GM21825 (cell line): Measurements from ENCODE around the gene CTAGE8.
"Not testable (repeated sequence)": the region's sequence is repeated elsewhere in the genome, so short reads cannot be mapped to it uniquely, and the experiment has no call there.

ENCODE experiments used
- ATAC-seq: cut with Tn5 transposase; IDR thresholded peaks from one replicate; pipeline ENCODE4 v1.9.1; 2021; ENCODE audit warnings: mild to moderate bottlenecking, moderate library complexity; ENCODE audit not compliant: unreplicated experiment

The CTAGE8 gene

DNA sequence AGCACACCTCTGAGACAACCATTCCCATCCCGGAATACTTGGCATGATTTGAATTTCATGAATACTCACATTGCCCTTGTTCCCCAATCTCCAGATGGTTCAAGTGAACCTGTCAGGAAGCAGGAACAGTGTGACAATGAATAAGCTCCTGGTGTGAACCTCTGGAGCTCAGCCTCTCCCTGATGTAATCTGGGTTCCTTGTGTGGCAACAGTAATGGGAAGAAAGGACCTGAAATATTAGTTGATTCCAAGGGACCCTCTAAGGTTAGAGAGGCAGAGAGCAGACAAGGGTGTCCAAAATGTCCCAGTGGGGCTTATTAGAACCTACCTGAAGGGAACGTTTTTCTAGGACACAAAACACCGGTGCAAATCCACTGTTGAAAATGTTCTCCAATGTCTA is 13.0 kb downstream of the CTAGE8 start:
- ATAC-seq, result no peak

DNA sequence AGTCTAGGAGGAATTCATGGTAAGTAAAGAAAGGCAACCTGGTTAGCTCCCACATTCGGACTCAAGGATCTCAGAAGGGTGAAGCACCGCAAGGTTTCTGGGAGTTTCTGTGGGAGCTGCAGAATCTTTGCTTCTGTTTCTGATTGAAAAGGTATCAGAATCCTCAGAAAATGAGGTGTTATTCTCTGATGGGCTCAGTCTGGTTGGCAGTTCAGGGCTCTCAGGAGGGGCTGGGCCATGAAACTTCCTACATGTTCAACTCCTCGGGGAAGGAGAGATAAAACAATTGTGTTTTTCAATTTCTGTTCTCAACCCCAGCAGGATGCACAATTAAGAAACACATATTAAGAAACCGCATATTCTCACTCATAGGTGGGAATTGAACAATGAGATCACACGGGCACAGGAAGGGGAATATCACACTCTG is 13.6 kb downstream of the CTAGE8 start:
- no peak for ATAC-seq

- ATAC-seq, result not testable (repeated sequence)
Observed at GRCh38 chr7:144252307-144252706, 16.8 kb downstream of the CTAGE8 start.

DNA sequence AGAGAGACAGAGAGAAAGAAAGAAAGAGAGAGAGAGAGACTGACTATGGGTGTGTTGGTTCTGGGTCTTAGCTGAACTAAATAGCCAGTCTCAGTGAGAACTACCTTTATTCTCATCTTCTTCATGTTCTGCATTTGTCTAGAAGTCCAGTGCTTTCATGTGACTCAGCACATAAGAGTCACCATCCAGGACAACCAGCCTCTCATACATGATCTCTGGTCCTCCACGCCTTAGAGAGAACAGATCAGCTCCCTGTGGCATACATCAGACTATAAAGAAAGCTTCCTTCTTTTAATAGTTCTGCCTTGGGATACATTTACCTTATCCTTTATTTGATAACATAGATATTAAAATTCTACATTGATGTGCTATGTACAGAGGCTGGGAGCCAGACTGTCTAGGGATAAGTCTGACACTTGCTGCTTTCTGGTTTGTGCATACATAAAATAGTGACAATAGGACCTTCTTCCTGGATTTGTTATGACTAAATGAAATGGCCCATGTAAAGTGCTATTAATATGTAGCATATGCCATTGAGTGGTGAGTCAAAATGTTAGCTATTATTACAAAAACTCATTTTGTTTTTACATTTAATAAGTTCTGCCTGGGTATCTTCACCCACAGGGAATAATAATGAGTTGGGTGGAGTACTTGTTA is 21.3 kb downstream of the CTAGE8 start:
- not testable (repeated sequence) for ATAC-seq

DNA sequence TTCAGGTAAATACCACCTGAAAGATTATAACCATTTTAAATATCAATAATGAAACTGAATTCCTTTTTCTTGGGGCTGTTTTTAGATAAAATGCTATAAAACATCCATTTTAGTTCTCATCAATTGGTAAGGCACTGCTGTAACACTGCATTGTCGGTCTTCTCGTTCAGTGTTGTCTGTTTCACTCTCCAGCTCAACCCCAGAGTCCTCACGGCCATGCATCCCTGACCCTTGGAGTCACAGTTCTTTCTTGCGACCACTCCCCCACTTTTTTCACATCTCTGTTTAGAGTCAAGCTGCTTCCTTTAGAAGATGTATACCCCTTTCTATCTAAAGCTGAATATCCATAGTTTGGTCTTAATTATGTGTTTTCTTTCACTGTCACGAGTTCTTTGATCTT is 22.1 kb downstream of the CTAGE8 start:
- ATAC-seq, result not testable (repeated sequence)

DNA sequence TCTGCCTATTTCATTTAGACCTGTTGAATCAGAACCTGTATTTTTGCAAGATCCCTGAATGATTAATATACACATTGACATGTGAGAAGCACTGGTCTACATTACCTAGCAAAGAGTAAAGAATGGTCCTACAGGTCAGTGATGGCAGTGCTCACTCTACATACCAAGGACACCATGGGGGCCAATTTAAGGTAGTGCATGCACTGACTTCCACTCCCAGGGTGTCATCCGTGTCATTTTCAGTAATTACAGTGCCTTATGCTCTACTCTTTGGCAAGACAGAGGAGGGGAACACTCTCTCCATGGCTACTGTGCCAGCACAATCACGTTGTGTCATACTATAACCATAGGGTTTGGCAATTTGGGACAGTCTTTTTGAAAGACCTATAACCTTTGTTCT is 23.7 kb downstream of the CTAGE8 start:
- ATAC-seq, result not testable (repeated sequence)

GRCh38 chr7:144239365-144239764 is 29.7 kb downstream of the CTAGE8 start, which contains the start of gene OR2A42:
Gene OR2A42 (minus strand): TSS chr7:144239605. CDS start chr7:144232843, 6,762 bp downstream.
- ATAC-seq, result not testable (repeated sequence)

GRCh38 chr7:144238530-144239082 is 30.5 kb downstream of the CTAGE8 start:
- not testable (repeated sequence) for ATAC-seq

DNA sequence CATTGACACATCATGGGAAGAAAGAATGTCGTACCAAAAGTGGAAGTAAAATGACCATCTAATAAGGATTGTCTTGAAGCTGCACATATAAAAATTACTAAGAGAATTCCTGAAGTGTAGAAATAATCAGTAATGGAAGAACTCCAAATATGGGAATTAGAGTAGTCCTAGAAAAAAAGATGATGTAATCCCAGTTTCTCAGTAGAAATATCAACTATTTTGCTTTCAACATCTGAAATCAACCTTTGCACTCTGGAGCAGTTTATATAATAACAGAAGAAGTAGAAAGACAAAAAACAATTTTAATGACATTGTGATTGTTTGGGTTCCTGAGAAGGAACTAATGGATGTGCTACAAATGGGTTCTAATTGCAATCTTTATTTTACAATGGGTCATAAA is 36.0 kb downstream of the CTAGE8 start:
- not testable (repeated sequence) for ATAC-seq

DNA sequence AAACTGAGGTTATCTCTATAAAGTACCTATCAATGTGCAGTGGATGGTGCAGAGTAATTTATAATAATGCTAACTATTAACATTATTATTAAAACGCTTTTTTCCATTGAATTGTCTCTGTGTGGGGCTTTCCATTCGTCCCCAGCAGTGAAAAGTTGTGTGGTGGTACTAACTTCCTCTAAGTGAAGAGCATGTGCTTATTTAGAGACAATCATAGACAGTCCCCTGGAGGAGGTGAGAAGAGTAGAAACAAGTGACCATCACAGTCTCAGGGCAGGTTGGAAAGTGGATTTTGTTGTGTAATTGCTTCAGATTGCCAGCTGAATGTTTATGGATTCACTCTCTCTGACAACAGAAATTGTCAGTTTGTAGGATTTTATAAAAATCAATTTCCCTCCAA is 38.1 kb downstream of the CTAGE8 start:
- ATAC-seq, result not testable (repeated sequence)

DNA sequence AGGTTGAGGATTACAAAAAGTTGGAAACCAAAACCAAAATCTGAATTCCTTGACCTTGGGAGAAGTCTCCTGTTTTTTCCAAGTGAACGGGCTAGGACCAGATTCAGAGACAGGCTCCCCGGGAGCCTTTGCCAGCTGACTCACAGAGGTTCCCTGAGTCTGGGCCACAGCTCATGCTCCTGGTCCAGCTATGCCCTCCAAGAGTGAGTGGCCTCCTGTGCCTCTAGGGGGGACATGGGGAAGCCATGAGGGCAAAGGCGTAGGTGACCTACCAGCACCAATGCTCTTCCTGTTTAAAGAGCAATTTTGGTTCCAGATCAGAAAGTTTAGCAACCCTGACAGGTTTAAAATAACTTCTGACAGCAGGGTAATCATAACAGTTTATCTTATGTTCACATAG is 40.3 kb downstream of the CTAGE8 start:
- ATAC-seq, result not testable (repeated sequence)

- not testable (repeated sequence) for ATAC-seq
Observed at GRCh38 chr7:144226866-144227265, 42.2 kb downstream of the CTAGE8 start.

DNA sequence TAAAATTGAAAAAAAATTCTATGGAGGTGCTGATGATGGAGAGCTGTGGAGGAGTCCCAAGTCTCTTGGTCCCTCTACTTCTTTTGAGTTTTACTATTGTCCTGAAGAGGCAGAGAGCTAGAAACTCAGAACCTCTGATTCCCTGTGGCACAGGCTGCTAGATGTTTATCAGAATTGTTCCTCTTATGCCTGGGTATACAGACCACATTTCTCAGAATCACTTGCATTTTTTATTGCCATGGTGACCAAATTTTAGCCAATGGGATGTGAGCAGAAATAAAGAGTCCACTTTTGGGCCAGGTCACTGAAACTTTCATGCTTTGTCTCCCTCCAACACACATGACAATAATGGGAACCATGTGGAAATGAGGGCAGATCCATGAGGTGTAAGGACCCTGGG is 45.4 kb downstream of the CTAGE8 start:
- not testable (repeated sequence) for ATAC-seq

DNA sequence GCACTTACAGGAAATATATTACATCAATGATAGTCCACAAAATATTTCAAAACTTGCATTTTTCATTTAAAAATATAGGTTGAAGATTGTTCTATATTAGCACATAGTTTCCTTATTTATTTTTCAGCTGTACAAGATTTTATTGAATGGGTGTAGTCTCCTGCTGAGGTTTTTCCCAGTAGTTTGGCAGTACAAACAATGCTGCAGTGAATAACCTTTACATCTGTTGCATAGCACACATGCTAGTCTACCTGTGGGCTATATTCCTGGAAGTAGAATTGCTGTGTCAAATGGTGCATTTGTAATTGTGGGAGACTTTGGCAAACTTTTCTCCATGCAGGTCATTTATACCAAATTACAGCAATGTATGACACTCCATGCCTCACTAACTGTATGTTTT is 48.6 kb downstream of the CTAGE8 start:
- ATAC-seq, result not testable (repeated sequence)

- ATAC-seq, result not testable (repeated sequence)
Observed at GRCh38 chr7:144219149-144219548, 49.9 kb downstream of the CTAGE8 start.

GRCh38 chr7:144218581-144218980 is 50.5 kb downstream of the CTAGE8 start:
- not testable (repeated sequence) for ATAC-seq

GRCh38 chr7:144217200-144217599 is 51.9 kb downstream of the CTAGE8 start:
- not testable (repeated sequence) for ATAC-seq
